Measurements from ENCODE around the gene P2RY2.

Gene P2RY2

GRCh38 chr11:73249853-73250783, 32.0 kb downstream of the P2RY2 start:
- ATAC-seq (replicated peaks) (peak; percentile 20), DNase-seq (no peak)
- no peak overlapping the region for H3K27ac Mint-ChIP-seq
- no peak overlapping the region for H3K4me3 Mint-ChIP-seq
- no peaks in the 10 kb centered on the region for H3K4me1 Mint-ChIP-seq (ENCODE audit: low read depth in 2 of 2)
- no peaks in the 10 kb centered on the region for H3K27me3 Mint-ChIP-seq
- no peaks in the 10 kb centered on the region for H3K9me3 Mint-ChIP-seq
- no peaks in the 10 kb centered on the region for H3K36me3 Mint-ChIP-seq (ENCODE audit: insufficient read depth)

GRCh38 chr11:73252577-73253191, 34.6 kb downstream of the P2RY2 start:
- no peak overlapping the region for H3K27ac Mint-ChIP-seq
- no peak overlapping the region for H3K4me3 Mint-ChIP-seq
- no peaks in the 10 kb centered on the region for H3K4me1 Mint-ChIP-seq (ENCODE audit: low read depth in 2 of 2)
- H3K9me3 Mint-ChIP-seq: no peaks in the 10 kb centered on the region
- DNase-seq (no peak), ATAC-seq (replicated peaks) (peak; percentile 54)
- H3K36me3 Mint-ChIP-seq (ENCODE audit: insufficient read depth): no peaks in the 10 kb centered on the region
- H3K27me3 Mint-ChIP-seq: no peaks in the 10 kb centered on the region

GRCh38 chr11:73257342-73258103, 39.4 kb downstream of the P2RY2 start:
- Mint-ChIP-seq H3K27ac (no peak overlapping the region), H3K27me3 (peaks cover 0 to 7% of the 10 kb centered on the region in 2 donors), H3K4me1 (ENCODE audit: low read depth in 2 of 2) (no peaks in the 10 kb centered on the region), H3K9me3 (no peaks in the 10 kb centered on the region), H3K36me3 (ENCODE audit: insufficient read depth) (no peaks in the 10 kb centered on the region), H3K4me3 (no peak overlapping the region)
- ATAC-seq (replicated peaks) (no peak), DNase-seq (no peak)

- Mint-ChIP-seq H3K9me3 (no peaks in the 10 kb centered on the region), H3K27me3 (peaks cover 5 to 15% of the 10 kb centered on the region in 2 donors), H3K4me1 (ENCODE audit: low read depth in 2 of 2) (no peaks in the 10 kb centered on the region), H3K36me3 (ENCODE audit: insufficient read depth) (no peaks in the 10 kb centered on the region), H3K4me3 (no peak overlapping the region), H3K27ac (no peak overlapping the region)
- DNase-seq: no peak
- no peak for ATAC-seq (replicated peaks)
These were observed 40.3 kb downstream of the P2RY2 start for GRCh38 chr11:73258104-73259035.

- no peak for ATAC-seq (replicated peaks)
- peak overlapping the region in 1 of 2 donors; percentile 33 for H3K27ac Mint-ChIP-seq
- no peaks in the 10 kb centered on the region for H3K36me3 Mint-ChIP-seq (ENCODE audit: insufficient read depth)
- no peak overlapping the region for H3K4me3 Mint-ChIP-seq
- H3K4me1 Mint-ChIP-seq (ENCODE audit: low read depth in 2 of 2): no peaks in the 10 kb centered on the region
- peaks cover 10 to 23% of the 10 kb centered on the region in 2 donors for H3K27me3 Mint-ChIP-seq
- no peaks in the 10 kb centered on the region for H3K9me3 Mint-ChIP-seq
- no peak for DNase-seq
These were observed 41.5 kb downstream of the P2RY2 start for GRCh38 chr11:73259406-73260126.

- DNase-seq (no peak), ATAC-seq (replicated peaks) (no peak)
- H3K4me3 Mint-ChIP-seq: no peak overlapping the region
- H3K27me3 Mint-ChIP-seq: peaks cover 16 to 28% of the 10 kb centered on the region in 2 donors
- no peaks in the 10 kb centered on the region for H3K4me1 Mint-ChIP-seq (ENCODE audit: low read depth in 2 of 2)
- H3K9me3 Mint-ChIP-seq: no peaks in the 10 kb centered on the region
- no peaks in the 10 kb centered on the region for H3K36me3 Mint-ChIP-seq (ENCODE audit: insufficient read depth)
- H3K27ac Mint-ChIP-seq: peak overlapping the region in 1 of 2 donors; percentile 33
These were observed 42.0 kb downstream of the P2RY2 start for GRCh38 chr11:73260127-73260457.

GRCh38 chr11:73262851-73263495, 44.9 kb downstream of the P2RY2 start:
- no peak for DNase-seq
- ATAC-seq (replicated peaks): no peak
- Mint-ChIP-seq H3K9me3 (no peaks in the 10 kb centered on the region), H3K4me1 (ENCODE audit: low read depth in 2 of 2) (no peaks in the 10 kb centered on the region), H3K27ac (no peak overlapping the region), H3K27me3 (peaks cover 26 to 54% of the 10 kb centered on the region in 2 donors), H3K4me3 (no peak overlapping the region), H3K36me3 (ENCODE audit: insufficient read depth) (no peaks in the 10 kb centered on the region)

GRCh38 chr11:73263640-73264039, 45.6 kb downstream of the P2RY2 start:
- H3K27ac Mint-ChIP-seq: no peak overlapping the region
- no peak overlapping the region for H3K4me3 Mint-ChIP-seq
- H3K27me3 Mint-ChIP-seq: peaks cover 26 to 54% of the 10 kb centered on the region in 2 donors
- H3K36me3 Mint-ChIP-seq (ENCODE audit: insufficient read depth): no peaks in the 10 kb centered on the region
- ATAC-seq (replicated peaks) (no peak), DNase-seq (no peak)
- H3K9me3 Mint-ChIP-seq: no peaks in the 10 kb centered on the region
- no peaks in the 10 kb centered on the region for H3K4me1 Mint-ChIP-seq (ENCODE audit: low read depth in 2 of 2)

- Mint-ChIP-seq H3K27ac (no peak overlapping the region), H3K4me3 (no peak overlapping the region), H3K4me1 (ENCODE audit: low read depth in 2 of 2) (no peaks in the 10 kb centered on the region), H3K36me3 (ENCODE audit: insufficient read depth) (no peaks in the 10 kb centered on the region), H3K27me3 (peaks cover 31 to 55% of the 10 kb centered on the region in 2 donors), H3K9me3 (no peaks in the 10 kb centered on the region)
- ATAC-seq (replicated peaks) (no peak), DNase-seq (no peak)
These were observed 47.3 kb downstream of the P2RY2 start for GRCh38 chr11:73265278-73265810.

GRCh38 chr11:73265853-73266645, 48.0 kb downstream of the P2RY2 start:
- Mint-ChIP-seq H3K4me1 (ENCODE audit: low read depth in 2 of 2) (no peaks in the 10 kb centered on the region), H3K27me3 (peaks cover 31 to 55% of the 10 kb centered on the region in 2 donors), H3K36me3 (ENCODE audit: insufficient read depth) (no peaks in the 10 kb centered on the region), H3K27ac (no peak overlapping the region), H3K9me3 (no peaks in the 10 kb centered on the region), H3K4me3 (no peak overlapping the region)
- DNase-seq (no peak), ATAC-seq (replicated peaks) (no peak)

GRCh38 chr11:73266646-73267020, 48.6 kb downstream of the P2RY2 start:
- H3K27ac Mint-ChIP-seq: no peak overlapping the region
- no peaks in the 10 kb centered on the region for H3K36me3 Mint-ChIP-seq (ENCODE audit: insufficient read depth)
- no peak overlapping the region for H3K4me3 Mint-ChIP-seq
- no peaks in the 10 kb centered on the region for H3K9me3 Mint-ChIP-seq
- no peaks in the 10 kb centered on the region for H3K4me1 Mint-ChIP-seq (ENCODE audit: low read depth in 2 of 2)
- no peak for ATAC-seq (replicated peaks)
- peaks cover 31 to 55% of the 10 kb centered on the region in 2 donors for H3K27me3 Mint-ChIP-seq
- DNase-seq: no peak
